ENCODE results near the gene HTRA2. TPM values are rescaled to one million over a fixed set of nuclear protein-coding genes. Genes with fewer than 3 reads are reported as not detected.

Gene HTRA2
- total RNA-seq, 6 donors from 2014 or later, result 11.8 to 36.9 (median 27.2) TPM

DNA sequence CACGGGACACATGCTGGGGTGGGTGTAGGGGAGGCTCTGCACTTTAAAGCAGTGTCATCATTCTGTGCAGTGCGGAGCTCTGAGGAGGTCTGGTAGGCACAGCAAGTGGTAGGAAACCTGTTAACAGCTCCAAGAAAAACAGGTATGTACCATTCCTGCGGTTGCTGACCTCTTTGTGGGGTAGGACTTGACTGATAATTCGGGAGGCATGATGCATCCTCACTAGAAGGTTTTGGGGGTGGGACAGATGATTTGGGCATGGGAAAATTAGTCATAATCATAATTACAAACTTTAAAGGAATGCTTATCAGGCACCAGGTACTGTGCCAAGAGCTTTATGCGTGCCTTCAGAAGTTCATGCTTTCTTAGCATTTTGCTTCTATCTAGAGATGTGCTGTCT is 34.5 kb downstream of the HTRA2 start:
- DNase-seq, result no peak
- no peak overlapping the region for H3K4me3 ChIP-seq
- H3K4me1 ChIP-seq, result no peaks in the 10 kb centered on the region
- 69 to 80% methylated on average over 5 of the region's 5 CpGs for WGBS, 2 donors
- TF ChIP-seq EP300 (IDR thresholded peaks at IDR 0.05), result no peak
- TF ChIP-seq POLR2A (IDR thresholded peaks at IDR 0.05), result no peak
- no peak for TF ChIP-seq POLR2AphosphoS5 (IDR thresholded peaks at IDR 0.05)
- TF ChIP-seq, protein P1, sequence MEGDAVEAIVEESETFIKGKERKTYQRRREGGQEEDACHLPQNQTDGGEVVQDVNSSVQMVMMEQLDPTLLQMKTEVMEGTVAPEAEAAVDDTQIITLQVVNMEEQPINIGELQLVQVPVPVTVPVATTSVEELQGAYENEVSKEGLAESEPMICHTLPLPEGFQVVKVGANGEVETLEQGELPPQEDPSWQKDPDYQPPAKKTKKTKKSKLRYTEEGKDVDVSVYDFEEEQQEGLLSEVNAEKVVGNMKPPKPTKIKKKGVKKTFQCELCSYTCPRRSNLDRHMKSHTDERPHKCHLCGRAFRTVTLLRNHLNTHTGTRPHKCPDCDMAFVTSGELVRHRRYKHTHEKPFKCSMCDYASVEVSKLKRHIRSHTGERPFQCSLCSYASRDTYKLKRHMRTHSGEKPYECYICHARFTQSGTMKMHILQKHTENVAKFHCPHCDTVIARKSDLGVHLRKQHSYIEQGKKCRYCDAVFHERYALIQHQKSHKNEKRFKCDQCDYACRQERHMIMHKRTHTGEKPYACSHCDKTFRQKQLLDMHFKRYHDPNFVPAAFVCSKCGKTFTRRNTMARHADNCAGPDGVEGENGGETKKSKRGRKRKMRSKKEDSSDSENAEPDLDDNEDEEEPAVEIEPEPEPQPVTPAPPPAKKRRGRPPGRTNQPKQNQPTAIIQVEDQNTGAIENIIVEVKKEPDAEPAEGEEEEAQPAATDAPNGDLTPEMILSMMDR (IDR thresholded peaks at IDR 0.05), result no peak
- no peak for ATAC-seq (ENCODE audit: low FRiP score in 2 of 2)
- no peaks in the 10 kb centered on the region for H3K27me3 ChIP-seq
- H3K27ac ChIP-seq, result no peak overlapping the region
- H3K9me3 ChIP-seq, result no peaks in the 10 kb centered on the region
- H3K36me3 ChIP-seq, result no peaks in the 10 kb centered on the region

DNA sequence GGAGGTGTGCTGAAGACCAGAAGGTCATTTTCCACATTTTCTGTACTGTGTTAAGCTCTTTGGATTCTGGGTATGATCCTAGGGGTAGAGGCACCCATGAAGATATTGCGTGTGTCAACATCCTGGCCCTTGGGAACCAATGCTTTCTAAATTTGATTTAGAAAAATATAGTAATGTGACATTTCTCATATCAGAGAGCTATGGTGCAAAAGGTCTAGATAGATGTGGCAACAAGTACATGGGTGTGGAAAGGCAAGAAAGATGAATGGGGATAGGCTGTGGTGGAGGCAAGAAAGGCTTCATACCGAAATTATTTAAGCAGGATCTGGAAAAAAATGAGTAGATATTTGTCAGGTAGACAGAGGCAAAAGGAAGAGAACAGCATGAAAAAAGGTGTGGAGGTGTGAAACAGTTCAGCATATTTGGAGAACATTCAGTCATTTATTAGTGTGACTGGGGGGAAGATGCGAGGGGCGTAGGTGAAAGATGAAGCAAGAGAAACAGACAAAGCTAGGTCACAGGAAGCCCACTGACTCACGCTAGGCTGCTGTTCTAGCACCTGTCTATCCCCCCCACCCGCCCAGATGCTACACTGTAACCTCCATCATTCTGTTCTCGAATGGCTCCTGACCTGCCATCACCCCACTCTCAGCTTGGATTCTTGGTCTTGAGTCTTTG is 36.5 kb downstream of the HTRA2 start:
- H3K36me3 ChIP-seq, result no peaks in the 10 kb centered on the region
- WGBS, 2 donors, result 73 to 78% methylated on average over 7 of the region's 7 CpGs
- TF ChIP-seq EP300 (IDR thresholded peaks at IDR 0.05) (no peak), POLR2A (IDR thresholded peaks at IDR 0.05) (no peak), POLR2AphosphoS5 (IDR thresholded peaks at IDR 0.05) (no peak)
- TF ChIP-seq, protein P1 (IDR thresholded peaks at IDR 0.05), result no peak
- H3K4me1 ChIP-seq, result no peaks in the 10 kb centered on the region
- no peak overlapping the region for H3K27ac ChIP-seq
- H3K9me3 ChIP-seq, result no peaks in the 10 kb centered on the region
- no peak for DNase-seq
- H3K27me3 ChIP-seq, result no peaks in the 10 kb centered on the region
- no peak for ATAC-seq (ENCODE audit: low FRiP score in 2 of 2)
- no peak overlapping the region for H3K4me3 ChIP-seq

DNA sequence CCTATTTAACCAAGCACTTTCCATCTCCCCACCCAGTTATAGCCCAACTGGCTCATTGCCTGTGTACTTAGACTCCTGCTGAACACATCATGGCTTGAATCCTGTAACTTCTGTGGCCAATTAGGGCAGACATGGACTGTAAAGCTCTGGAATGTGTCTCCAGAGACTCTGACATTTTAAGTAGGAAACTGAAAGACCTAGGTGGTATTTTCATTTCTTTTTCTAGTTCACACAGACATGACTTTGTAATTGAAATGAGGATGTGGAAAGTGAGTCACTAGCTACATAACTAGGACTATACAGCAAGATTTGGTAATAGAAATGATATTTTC is 37.0 kb downstream of the HTRA2 start:
- H3K9me3 ChIP-seq, result no peaks in the 10 kb centered on the region
- no peaks in the 10 kb centered on the region for H3K27me3 ChIP-seq
- H3K4me1 ChIP-seq, result no peaks in the 10 kb centered on the region
- no peak for DNase-seq
- H3K27ac ChIP-seq, result no peak overlapping the region
- no peaks in the 10 kb centered on the region for H3K36me3 ChIP-seq
- no peak overlapping the region for H3K4me3 ChIP-seq
- peak in 1 of 2 donors; percentile 73 for ATAC-seq (ENCODE audit: low FRiP score in 2 of 2)
- TF ChIP-seq, protein P1 (IDR thresholded peaks at IDR 0.05), result no peak
- no peak for TF ChIP-seq POLR2AphosphoS5 (IDR thresholded peaks at IDR 0.05)
- TF ChIP-seq EP300 (IDR thresholded peaks at IDR 0.05), result no peak
- no peak for TF ChIP-seq POLR2A (IDR thresholded peaks at IDR 0.05)

DNA sequence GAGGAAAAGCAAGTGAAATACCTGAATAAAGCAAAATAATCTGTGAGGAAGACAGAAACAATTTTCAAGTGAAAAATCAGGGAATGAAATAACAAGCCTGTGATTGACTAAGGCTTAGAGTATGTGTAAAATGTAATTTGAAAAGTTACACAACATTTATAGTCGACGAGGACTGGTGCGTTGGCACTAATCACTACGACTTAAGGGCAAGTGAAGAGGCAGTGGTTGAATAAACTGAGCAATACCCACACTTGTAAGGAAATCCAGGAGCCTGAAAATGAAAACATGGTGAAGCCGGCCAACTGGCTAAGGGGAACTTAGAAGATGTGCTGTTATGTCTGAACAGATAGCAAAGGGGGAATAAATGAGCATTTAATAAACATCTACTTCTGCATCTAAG is 38.1 kb downstream of the HTRA2 start:
- no peaks in the 10 kb centered on the region for H3K9me3 ChIP-seq
- 42 to 57% methylated on average over 5 of the region's 5 CpGs for WGBS, 2 donors
- no peak for ATAC-seq (ENCODE audit: low FRiP score in 2 of 2)
- no peaks in the 10 kb centered on the region for H3K27me3 ChIP-seq
- DNase-seq, result peak in 1 of 2 donors; percentile 60
- no peak overlapping the region for H3K27ac ChIP-seq
- no peaks in the 10 kb centered on the region for H3K4me1 ChIP-seq
- TF ChIP-seq, protein P1 (IDR thresholded peaks at IDR 0.05), result no peak
- TF ChIP-seq POLR2A (IDR thresholded peaks at IDR 0.05), result no peak
- TF ChIP-seq EP300 (IDR thresholded peaks at IDR 0.05), result no peak
- TF ChIP-seq POLR2AphosphoS5 (IDR thresholded peaks at IDR 0.05), result no peak
- H3K36me3 ChIP-seq, result no peaks in the 10 kb centered on the region
- no peak overlapping the region for H3K4me3 ChIP-seq

DNA sequence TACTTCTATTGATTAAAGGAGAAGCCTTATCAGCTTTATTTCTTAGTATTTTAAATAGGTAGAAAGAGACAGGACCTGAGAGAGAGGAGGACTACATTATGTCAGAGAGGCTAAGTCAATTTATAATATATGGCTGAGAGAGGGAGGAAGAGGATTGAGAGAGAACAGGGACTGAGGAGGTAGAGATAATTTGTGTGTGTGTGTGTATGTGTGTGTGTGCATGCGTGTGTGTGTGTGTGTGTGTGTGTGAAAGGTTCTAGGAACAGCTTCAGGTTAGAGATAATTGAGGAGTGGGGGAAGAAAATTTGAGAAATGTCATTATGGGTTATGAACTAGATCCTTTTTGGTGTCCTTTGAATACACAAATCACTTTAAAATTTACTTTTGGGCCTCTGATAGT is 40.0 kb downstream of the HTRA2 start:
- Histone ChIP-seq H3K27ac (no peak overlapping the region), H3K36me3 (no peaks in the 10 kb centered on the region), H3K4me1 (peaks cover 0 to 14% (median 5%) of the 10 kb centered on the region in 4 donors), H3K9me3 (no peaks in the 10 kb centered on the region), H3K4me3 (no peak overlapping the region), H3K27me3 (no peaks in the 10 kb centered on the region)
- TF ChIP-seq, protein P1 (IDR thresholded peaks at IDR 0.05), result no peak
- TF ChIP-seq EP300 (IDR thresholded peaks at IDR 0.05) (no peak), POLR2AphosphoS5 (IDR thresholded peaks at IDR 0.05) (no peak), POLR2A (IDR thresholded peaks at IDR 0.05) (no peak)
- ATAC-seq (ENCODE audit: low FRiP score in 2 of 2), result no peak
- DNase-seq, result no peak
- WGBS, 2 donors, result 43 to 57% methylated on average over 1 of the region's 1 CpG
